A549 treated with AZD2906 at 1 μM for 4 hours (cell line): Measurements from ENCODE around the gene ARHGAP45. TPM values are rescaled to one million over a fixed set of nuclear protein-coding genes. Genes with fewer than 3 reads are reported as not detected.

Experiments used
- total RNA-seq: library from RNA; stranded (reverse); fragments of 200-300 nt; extraction: Qiagen RNA extraction; gene quantifications from 5 replicates; pipeline ENCODE4 v1.2.3, GENCODE V29; 2022

ARHGAP45 gene, protein sequence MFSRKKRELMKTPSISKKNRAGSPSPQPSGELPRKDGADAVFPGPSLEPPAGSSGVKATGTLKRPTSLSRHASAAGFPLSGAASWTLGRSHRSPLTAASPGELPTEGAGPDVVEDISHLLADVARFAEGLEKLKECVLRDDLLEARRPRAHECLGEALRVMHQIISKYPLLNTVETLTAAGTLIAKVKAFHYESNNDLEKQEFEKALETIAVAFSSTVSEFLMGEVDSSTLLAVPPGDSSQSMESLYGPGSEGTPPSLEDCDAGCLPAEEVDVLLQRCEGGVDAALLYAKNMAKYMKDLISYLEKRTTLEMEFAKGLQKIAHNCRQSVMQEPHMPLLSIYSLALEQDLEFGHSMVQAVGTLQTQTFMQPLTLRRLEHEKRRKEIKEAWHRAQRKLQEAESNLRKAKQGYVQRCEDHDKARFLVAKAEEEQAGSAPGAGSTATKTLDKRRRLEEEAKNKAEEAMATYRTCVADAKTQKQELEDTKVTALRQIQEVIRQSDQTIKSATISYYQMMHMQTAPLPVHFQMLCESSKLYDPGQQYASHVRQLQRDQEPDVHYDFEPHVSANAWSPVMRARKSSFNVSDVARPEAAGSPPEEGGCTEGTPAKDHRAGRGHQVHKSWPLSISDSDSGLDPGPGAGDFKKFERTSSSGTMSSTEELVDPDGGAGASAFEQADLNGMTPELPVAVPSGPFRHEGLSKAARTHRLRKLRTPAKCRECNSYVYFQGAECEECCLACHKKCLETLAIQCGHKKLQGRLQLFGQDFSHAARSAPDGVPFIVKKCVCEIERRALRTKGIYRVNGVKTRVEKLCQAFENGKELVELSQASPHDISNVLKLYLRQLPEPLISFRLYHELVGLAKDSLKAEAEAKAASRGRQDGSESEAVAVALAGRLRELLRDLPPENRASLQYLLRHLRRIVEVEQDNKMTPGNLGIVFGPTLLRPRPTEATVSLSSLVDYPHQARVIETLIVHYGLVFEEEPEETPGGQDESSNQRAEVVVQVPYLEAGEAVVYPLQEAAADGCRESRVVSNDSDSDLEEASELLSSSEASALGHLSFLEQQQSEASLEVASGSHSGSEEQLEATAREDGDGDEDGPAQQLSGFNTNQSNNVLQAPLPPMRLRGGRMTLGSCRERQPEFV
- 2.8 to 5.5 TPM (median 5.4 TPM) in 5 replicates for total RNA-seq

DNA sequence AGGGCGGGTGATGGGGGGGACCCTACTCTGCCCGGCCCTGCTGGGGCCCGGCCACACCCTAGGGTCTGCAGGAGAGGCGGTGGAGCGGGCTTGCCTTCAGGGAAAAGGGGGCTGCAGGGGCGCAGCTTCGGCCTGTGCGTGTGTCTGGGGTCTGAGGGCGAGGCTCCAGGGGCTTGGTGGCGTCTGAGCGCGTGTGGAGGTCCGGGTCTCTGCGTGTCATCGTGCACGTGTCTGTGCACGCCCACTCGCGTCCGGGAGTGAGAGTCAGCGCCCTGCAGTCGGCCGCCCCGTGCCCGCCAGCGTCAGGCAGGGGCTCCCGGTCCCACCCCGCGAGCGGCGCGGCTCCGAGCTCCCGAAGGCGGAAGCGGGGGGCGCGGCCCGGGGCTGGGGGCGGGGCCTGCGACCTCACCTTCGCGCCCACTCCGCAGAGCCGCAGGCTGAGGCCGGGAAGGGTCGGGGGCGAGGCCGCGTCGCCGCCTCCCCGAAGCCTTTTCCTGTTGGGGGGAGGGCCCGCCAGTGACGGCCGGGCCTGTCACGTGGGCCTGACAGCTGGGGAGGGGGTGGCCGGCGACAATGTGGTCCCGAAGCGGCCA lies at the start of gene ARHGAP45:
Gene ARHGAP45 (plus strand): TSS at position 420 of the 593 bp plus-strand sequence. CDS start 239 bp downstream, outside the sequence.

DNA sequence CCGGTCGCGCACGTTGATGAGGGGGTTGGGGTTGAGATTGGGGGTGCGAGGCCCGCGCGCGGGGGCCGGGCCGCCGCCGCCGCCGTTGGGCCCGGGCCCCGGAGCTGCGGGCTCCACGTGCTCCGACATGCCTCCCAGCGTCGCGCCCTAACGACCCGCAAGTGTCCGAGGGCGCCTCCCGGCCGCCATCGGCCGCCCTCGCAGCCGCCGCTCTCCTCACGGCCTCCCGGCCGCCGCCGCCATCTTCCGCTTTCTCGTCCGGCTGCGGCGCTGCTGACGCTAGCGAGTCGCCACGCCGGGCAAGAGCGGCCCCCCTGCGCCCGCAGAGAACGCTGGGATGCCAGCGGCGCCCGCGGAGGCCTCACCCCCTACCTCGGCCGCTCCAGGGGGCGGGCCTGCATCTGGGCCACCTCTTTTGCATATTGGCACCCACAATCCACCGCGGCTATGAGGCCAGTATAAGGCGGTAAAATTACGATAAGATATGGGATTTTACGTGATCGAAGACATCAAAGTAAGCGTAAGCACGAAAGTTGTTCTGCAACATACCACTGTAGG lies 46.0 kb upstream of the ARHGAP45 start, which contains the start of gene TMEM259:
Gene TMEM259 (minus strand): TSS at position 256 of the 558 bp plus-strand sequence. CDS start 127 bp downstream, at position 129.

DNA sequence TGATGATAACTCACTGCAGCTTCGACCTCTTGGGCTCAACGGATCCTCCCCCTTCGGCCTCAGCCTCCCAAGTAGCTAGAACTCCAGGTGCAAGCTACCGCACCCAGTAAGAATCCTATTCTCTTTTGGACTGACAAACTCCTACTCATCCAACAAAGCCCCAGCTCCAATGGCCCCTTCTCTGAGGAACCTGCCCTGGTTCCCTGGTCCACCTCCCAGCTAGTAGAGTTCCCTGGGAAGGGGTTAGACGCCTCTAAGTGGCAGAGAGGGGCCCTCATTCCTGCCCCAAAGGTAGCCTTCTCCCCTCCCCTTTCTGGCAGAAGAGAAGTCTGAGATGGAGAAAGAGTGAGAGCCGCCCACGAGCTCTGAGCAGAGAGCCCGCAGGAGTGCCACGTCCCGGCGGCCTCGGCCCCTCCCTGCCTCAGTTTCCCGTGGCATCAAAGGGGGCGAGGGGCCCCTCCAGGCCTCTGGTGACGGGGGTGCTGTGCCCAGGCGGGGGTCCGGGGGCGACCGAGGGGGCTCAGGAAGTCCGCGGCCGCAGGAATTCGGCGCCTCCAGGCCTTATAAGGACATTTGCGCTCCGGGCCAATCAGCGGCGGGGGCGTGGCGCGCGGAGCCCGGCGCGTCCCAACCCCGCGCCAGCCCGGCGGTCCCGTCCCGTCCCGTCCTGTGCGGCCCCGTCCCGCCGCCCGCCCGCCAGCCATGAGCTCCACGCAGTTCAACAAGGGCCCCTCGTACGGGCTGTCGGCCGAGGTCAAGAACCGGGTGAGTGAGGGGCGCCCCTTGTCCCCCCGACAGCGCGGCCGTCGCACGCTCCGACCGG lies 40.8 kb upstream of the ARHGAP45 start, which contains the start of gene CNN2:
Gene CNN2 (plus strand): TSS at position 649 of the 823 bp plus-strand sequence. CDS start 54 bp downstream, at position 703.

DNA sequence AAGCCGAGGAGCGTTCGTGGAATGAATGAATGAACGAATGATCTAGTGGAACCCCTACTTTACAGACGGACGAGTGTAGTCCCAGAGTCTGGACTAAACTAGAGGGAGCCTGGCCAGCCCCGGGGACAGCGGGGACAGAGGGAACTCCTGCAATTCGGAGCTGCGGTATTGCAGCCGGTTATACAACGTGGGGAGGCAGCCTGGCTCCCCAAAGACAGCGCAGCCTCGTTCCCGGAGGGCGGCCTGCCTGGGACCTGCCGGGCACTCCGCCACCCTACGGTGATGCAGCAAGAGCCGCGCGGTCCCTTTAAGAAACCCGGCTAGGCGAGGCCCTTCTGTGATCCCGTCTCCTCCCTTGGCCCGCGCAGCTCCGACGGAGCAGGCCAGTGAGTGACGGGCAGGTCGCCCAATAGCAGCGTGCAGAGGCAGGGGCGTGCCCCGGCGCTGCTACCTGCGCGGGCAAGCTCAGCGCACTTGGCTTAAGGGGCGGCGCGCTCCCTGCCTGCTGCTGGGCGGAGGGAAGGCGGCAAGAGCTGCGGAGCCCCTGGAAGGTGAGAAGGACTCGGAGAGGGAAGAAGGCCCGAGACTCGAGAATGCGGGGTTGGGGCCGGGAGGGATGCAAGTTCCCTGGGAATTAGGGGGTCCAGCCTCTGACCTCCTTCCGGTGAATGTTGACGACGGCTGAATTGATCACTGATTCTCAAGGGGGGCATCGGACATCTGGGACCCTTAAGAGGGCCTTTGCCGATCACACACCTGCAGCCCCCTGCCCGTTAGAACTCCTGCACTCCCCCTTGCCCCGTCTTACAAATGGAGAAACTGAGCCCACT lies 27.1 kb upstream of the ARHGAP45 start, which contains the start of gene ABCA7:
Gene ABCA7 (plus strand): TSS at position 462 of the 830 bp plus-strand sequence. CDS start 1,255 bp downstream, outside the sequence.

DNA sequence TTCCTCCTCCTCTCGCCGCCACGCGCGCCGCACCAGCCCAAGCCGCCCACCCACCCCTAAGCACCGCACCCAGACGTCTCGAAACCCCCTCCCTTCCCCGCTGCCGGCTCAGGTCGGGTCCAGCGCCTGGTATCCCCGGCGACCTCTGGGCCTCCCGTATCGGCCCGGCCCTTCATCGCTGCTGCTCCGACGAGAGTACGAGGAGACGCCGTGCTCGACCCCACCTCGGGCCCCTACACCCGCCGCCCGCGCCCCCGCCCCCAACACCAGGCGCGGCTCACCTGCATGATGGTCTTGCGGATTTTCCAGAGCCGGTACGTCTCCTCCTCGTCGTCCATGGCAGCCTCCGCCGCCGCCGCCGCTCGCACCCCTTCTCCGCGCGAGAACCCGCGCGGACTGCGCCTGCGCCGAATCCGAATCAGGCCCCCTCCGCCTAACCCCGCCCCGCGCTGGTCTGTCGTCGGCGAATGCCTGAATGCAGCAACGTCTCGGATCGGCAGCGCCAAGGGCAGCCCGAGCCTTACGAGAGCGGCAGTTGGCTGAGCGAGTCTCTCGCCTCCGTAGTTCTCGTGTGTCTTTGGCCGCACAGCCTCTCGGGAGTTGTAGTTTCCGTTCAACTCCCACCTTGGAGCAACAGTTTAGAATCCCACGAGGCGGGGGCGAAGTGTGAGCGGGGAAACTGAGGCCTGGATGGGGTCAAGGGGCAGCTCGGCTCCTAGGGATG lies 28.2 kb downstream of the ARHGAP45 start, which contains the start of gene POLR2E:
Gene POLR2E (minus strand): TSS at position 398 of the 724 bp plus-strand sequence. CDS start 60 bp downstream, at position 338.

DNA sequence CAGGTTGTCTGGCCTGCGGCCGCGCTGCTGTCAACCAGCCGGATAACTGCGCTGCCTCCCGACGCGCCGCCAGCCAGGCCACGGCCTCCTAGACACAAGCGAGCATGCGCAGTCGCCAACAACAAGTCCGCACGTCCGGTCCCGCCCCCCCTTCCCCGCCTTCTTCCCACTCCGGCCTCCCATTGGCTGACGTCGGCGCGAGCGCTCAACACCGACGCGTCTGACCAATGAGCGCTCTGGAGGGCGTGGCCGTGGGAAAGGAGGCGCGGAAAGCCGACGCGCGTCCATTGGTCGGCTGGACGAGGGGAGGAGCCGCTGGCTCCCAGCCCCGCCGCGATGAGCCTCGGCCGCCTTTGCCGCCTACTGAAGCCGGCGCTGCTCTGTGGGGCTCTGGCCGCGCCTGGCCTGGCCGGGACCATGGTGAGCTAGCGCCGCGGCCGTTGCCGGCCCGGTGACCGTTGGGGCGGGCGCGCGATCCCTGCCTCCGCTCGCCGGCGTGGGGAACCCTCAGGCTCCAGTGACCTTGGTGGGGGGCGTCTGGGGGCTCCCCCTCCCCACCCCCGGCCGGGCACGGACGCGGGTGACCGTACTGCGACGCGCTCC lies 36.8 kb downstream of the ARHGAP45 start, which contains the start of gene GPX4:
Gene GPX4 (plus strand): TSS at position 287 of the 603 bp plus-strand sequence. CDS start 50 bp downstream, at position 337.

Other genes with a start within 250 kb of the ARHGAP45 start
- gene PLPPR3, start 245.2 kb upstream of the ARHGAP45 start, total RNA-seq: 3.1 to 5.0 TPM (median 4.7 TPM) in 5 replicates
- 0.11 to 0.24 TPM (median 0.20 TPM) in 5 replicates for gene AZU1, start 239.3 kb upstream of the ARHGAP45 start, total RNA-seq
- 0.15 to 0.60 TPM (median 0.43 TPM) in 5 replicates for gene PRTN3, start 226.2 kb upstream of the ARHGAP45 start, total RNA-seq
- 0.14 to 0.23 TPM (median 0.16 TPM) in 5 replicates for gene ELANE, start 214.9 kb upstream of the ARHGAP45 start, total RNA-seq
- 10.6 to 25.0 TPM (median 22.7 TPM) in 5 replicates for gene CFD, start 207.5 kb upstream of the ARHGAP45 start, total RNA-seq
- gene MED16, start 174.0 kb upstream of the ARHGAP45 start, total RNA-seq: 14.3 to 26.1 TPM (median 24.5 TPM) in 5 replicates
- gene RNU6-9, start 173.7 kb upstream of the ARHGAP45 start, total RNA-seq: not detected in 5 replicates
- 28.8 to 39.9 TPM (median 38.1 TPM) in 5 replicates for gene R3HDM4, start 153.9 kb upstream of the ARHGAP45 start, total RNA-seq
- gene KISS1R, start 149.8 kb upstream of the ARHGAP45 start, total RNA-seq: 0.25 to 0.48 TPM (median 0.41 TPM) in 5 replicates
- 3.8 to 6.8 TPM (median 5.1 TPM) in 5 replicates for gene ARID3A, start 141.1 kb upstream of the ARHGAP45 start, total RNA-seq
- 48.2 to 72.0 TPM (median 68.3 TPM) in 5 replicates for gene WDR18, start 82.8 kb upstream of the ARHGAP45 start, total RNA-seq
- 2.5 to 3.5 TPM (median 3.2 TPM) in 5 replicates for gene GRIN3B, start 66.7 kb upstream of the ARHGAP45 start, total RNA-seq
- gene TMEM259, start 46.0 kb upstream of the ARHGAP45 start, total RNA-seq: 80.7 to 142 TPM (median 126 TPM) in 5 replicates
- gene RNU6-2, start 45.6 kb upstream of the ARHGAP45 start, total RNA-seq: not detected in 5 replicates
- 77.2 to 98.9 TPM (median 91.0 TPM) in 5 replicates for gene CNN2, start 40.6 kb upstream of the ARHGAP45 start, total RNA-seq
- 13.3 to 21.7 TPM (median 16.4 TPM) in 5 replicates for gene ABCA7, start 27.1 kb upstream of the ARHGAP45 start, total RNA-seq
- gene POLR2E, start 28.2 kb downstream of the ARHGAP45 start, total RNA-seq: 193 to 258 TPM (median 237 TPM) in 5 replicates
- 415 to 542 TPM (median 517 TPM) in 5 replicates for gene GPX4, start 36.8 kb downstream of the ARHGAP45 start, total RNA-seq
- gene SBNO2, start 107.1 kb downstream of the ARHGAP45 start, total RNA-seq: 22.2 to 34.9 TPM (median 32.9 TPM) in 5 replicates
- gene STK11, start 138.6 kb downstream of the ARHGAP45 start, total RNA-seq: 32.1 to 38.5 TPM (median 36.4 TPM) in 5 replicates
- gene CBARP, start 170.8 kb downstream of the ARHGAP45 start, total RNA-seq: 2.7 to 5.1 TPM (median 4.3 TPM) in 5 replicates
- 80.5 to 189 TPM (median 176 TPM) in 5 replicates for gene ATP5F1D, start 174.6 kb downstream of the ARHGAP45 start, total RNA-seq
- 50.1 to 57.1 TPM (median 55.1 TPM) in 5 replicates for gene MIDN, start 181.4 kb downstream of the ARHGAP45 start, total RNA-seq
- 92.3 to 213 TPM (median 104 TPM) in 5 replicates for gene CIRBP, start 202.2 kb downstream of the ARHGAP45 start, total RNA-seq
- 45.2 to 91.9 TPM (median 83.0 TPM) in 5 replicates for gene FAM174C, start 208.4 kb downstream of the ARHGAP45 start, total RNA-seq
- 1.2 to 2.5 TPM (median 2.3 TPM) in 5 replicates for gene EFNA2, start 218.7 kb downstream of the ARHGAP45 start, total RNA-seq